ENCODE results near the gene CDV3.

The CDV3 gene

GRCh38 chr3:133574260-133574881 lies 885 bp downstream of the CDV3 start:
- H3K27me3 ChIP-seq (ENCODE audit: insufficient read depth, poor library complexity, severe bottlenecking): no peaks in the 10 kb centered on the region
- H3K4me3 ChIP-seq (replicated peaks; ENCODE audit: insufficient read depth, low read length): peak overlapping the region; percentile 67
- H3K27ac ChIP-seq (replicated peaks): peak overlapping the region; percentile 92
- peak; percentile 19; the same call in 1 of the 2 replicates for TF ChIP-seq POLR2AphosphoS5 (IDR thresholded peaks at IDR 0.05; ENCODE audit: low read depth)
- no peak for TF ChIP-seq SPI1 (IDR thresholded peaks at IDR 0.05; ENCODE audit: borderline replicate concordance, low read depth)
- DNase-seq (ENCODE audit: low read depth in 1 of 2, low spot score in 1 of 2): peak in 1 of 2 experiments; percentile 42

GRCh38 chr3:133575086-133575485 lies 1.6 kb downstream of the CDV3 start:
- Histone ChIP-seq H3K27me3 (ENCODE audit: insufficient read depth, poor library complexity, severe bottlenecking) (no peaks in the 10 kb centered on the region), H3K27ac (replicated peaks) (peak overlapping the region; percentile 92), H3K4me3 (replicated peaks; ENCODE audit: insufficient read depth, low read length) (peak overlapping the region; percentile 67)
- no peak for DNase-seq (ENCODE audit: low read depth in 1 of 2, low spot score in 1 of 2)
- TF ChIP-seq POLR2AphosphoS5 (IDR thresholded peaks at IDR 0.05; ENCODE audit: low read depth) (no peak), SPI1 (IDR thresholded peaks at IDR 0.05; ENCODE audit: borderline replicate concordance, low read depth) (no peak), CTCF (IDR thresholded peaks at IDR 0.05; ENCODE audit: insufficient read depth, low read length) (no peak), REST (IDR thresholded peaks at IDR 0.05; ENCODE audit: insufficient replicate concordance, low read depth) (no peak), GABPA (IDR thresholded peaks at IDR 0.05; ENCODE audit: low read depth) (no peak)

GRCh38 chr3:133576169-133576568 lies 2.7 kb downstream of the CDV3 start:
- Histone ChIP-seq H3K4me3 (replicated peaks; ENCODE audit: insufficient read depth, low read length) (peak overlapping the region; percentile 67), H3K27me3 (ENCODE audit: insufficient read depth, poor library complexity, severe bottlenecking) (no peaks in the 10 kb centered on the region), H3K27ac (replicated peaks) (no peak overlapping the region)
- TF ChIP-seq REST (IDR thresholded peaks at IDR 0.05; ENCODE audit: insufficient replicate concordance, low read depth) (no peak), CTCF (IDR thresholded peaks at IDR 0.05; ENCODE audit: insufficient read depth, low read length) (no peak), SPI1 (IDR thresholded peaks at IDR 0.05; ENCODE audit: borderline replicate concordance, low read depth) (peak; percentile 70; the same call in 1 of the 2 replicates)
- no peak for DNase-seq (ENCODE audit: low read depth in 1 of 2, low spot score in 1 of 2)

- H3K4me3 ChIP-seq (replicated peaks; ENCODE audit: insufficient read depth, low read length): no peak overlapping the region
- TF ChIP-seq REST (IDR thresholded peaks at IDR 0.05; ENCODE audit: insufficient replicate concordance, low read depth) (no peak), GABPA (IDR thresholded peaks at IDR 0.05; ENCODE audit: low read depth) (no peak), POLR2AphosphoS5 (IDR thresholded peaks at IDR 0.05; ENCODE audit: low read depth) (no peak), CTCF (IDR thresholded peaks at IDR 0.05; ENCODE audit: insufficient read depth, low read length) (peak; percentile 20), SPI1 (IDR thresholded peaks at IDR 0.05; ENCODE audit: borderline replicate concordance, low read depth) (no peak)
- DNase-seq (ENCODE audit: low read depth in 1 of 2, low spot score in 1 of 2): peak in 1 of 2 experiments; percentile 6
- H3K27me3 ChIP-seq (ENCODE audit: insufficient read depth, poor library complexity, severe bottlenecking): no peaks in the 10 kb centered on the region
- no peak overlapping the region for H3K27ac ChIP-seq (replicated peaks)
These were observed 5.2 kb downstream of the CDV3 start for GRCh38 chr3:133578548-133579191.
